HepG2 (cell line): Measurements from ENCODE around the gene MRPS5. TPM values are rescaled to one million over a fixed set of nuclear protein-coding genes. Genes with fewer than 3 reads are reported as not detected.

Experiments
- ATAC-seq: fragments of 200-7000 bp; cut with Tn5 transposase; 3 replicates; pipeline ENCODE4 v1.9.1; 2020; ENCODE audit warnings: mild to moderate bottlenecking, moderate library complexity
- BruUV-seq: library from RNA; stranded (reverse); fragments of 400-500 nt; replicated peaks from 2 replicates; lab custom pipeline; 2021; lab: Mats Ljungman, UMichigan
- CTCF ChIA-PET: fragments of 300-600 bp; formaldehyde crosslinking; extraction: SDS; loops from one replicate; lab custom pipeline; 2021; ENCODE audit warnings: low total read pairs, inconsistent platforms, low intra/inter-chr PET ratio; lab: Yijun Ruan, JAX
- POLR2A ChIA-PET: fragments of 350-600 bp; sonication (Branson Sonifier 250); formaldehyde crosslinking; loops from one replicate; lab custom pipeline; 2020; ENCODE audit warnings: antibody characterized with exemption, inconsistent platforms; lab: Yijun Ruan, JAX
- DNase-seq: peaks from one replicate; pipeline ENCODE4 v3.0.0-alpha.2; 2015; ENCODE audit warnings: low spot score
- FAIRE-seq: peaks from 3 replicates; lab custom pipeline; 2011; peaks lifted over from hg19 to GRCh38; lab: Jason Lieb, UNC
- H2AFZ ChIP-seq: one replicate; pipeline ENCODE4 v1.6.1; 2011; ENCODE audit warnings: low read length, inconsistent platforms
- H3K27ac ChIP-seq: fragments of 300-600 bp; 3 replicates; pipeline ENCODE4 v1.8.0; 2011; ENCODE audit warnings: mixed run types, mild to moderate bottlenecking, mixed read lengths, low read length, inconsistent platforms; ENCODE audit not compliant: insufficient read depth; ENCODE audit errors: extremely low read length
- H3K27me3 ChIP-seq, 2 experiments: fragments of 200-600 bp in 1 of 2; 2 replicates in 1 of 2; 3 replicates in 1 of 2; pipeline versions ENCODE4 v1.6.0 to v1.8.0; 2011; ENCODE audit warnings: low read length in 2 of 2, mild to moderate bottlenecking in 2 of 2, moderate library complexity in 2 of 2, inconsistent platforms in 1 of 2; ENCODE audit not compliant: insufficient read depth in 2 of 2, control insufficient read depth in 1 of 2
- H3K36me3 ChIP-seq, 2 experiments: fragments of 200-600 bp in 1 of 2; replicated peaks in 1 of 2; 2 replicates in 1 of 2; 3 replicates in 1 of 2; pipeline versions ENCODE4 v1.5.1 to v1.8.0; 2011; ENCODE audit warnings: low read length in 2 of 2, inconsistent platforms in 1 of 2; ENCODE audit not compliant: insufficient read depth in 2 of 2, control insufficient read depth in 1 of 2
- H3K4me1 ChIP-seq: 2 replicates; pipeline ENCODE4 v1.5.1; 2012; ENCODE audit warnings: low read length, inconsistent platforms; ENCODE audit not compliant: insufficient read depth
- H3K4me2 ChIP-seq: 2 replicates; pipeline ENCODE4 v1.6.0; 2011; ENCODE audit warnings: low read depth, low read length, inconsistent platforms
- H3K4me3 ChIP-seq, 3 experiments: fragments of 200-600 bp in 1 of 3; sonication (generic), shearing (Covaris generic) in 1 of 3; replicated peaks in 1 of 3; 2 replicates each; pipeline ENCODE4 v1.5.1; 2011 to 2016; ENCODE audit warnings: low read length in 3 of 3, inconsistent platforms in 2 of 3, low read depth in 2 of 3, mild to moderate bottlenecking in 2 of 3, control low read depth in 1 of 3, mixed read lengths in 1 of 3; ENCODE audit not compliant: insufficient read depth in 1 of 3
- H3K79me2 ChIP-seq: one replicate; pipeline ENCODE4 v1.6.1; 2011; ENCODE audit warnings: low read length, inconsistent platforms; ENCODE audit not compliant: insufficient read depth
- H3K9ac ChIP-seq: 2 replicates; pipeline ENCODE4 v1.6.0; 2011; ENCODE audit warnings: mild to moderate bottlenecking, low read depth, low read length, inconsistent platforms; ENCODE audit not compliant: insufficient read depth
- H3K9me3 ChIP-seq: 2 replicates; pipeline ENCODE4 v1.5.1; 2012; ENCODE audit warnings: mild to moderate bottlenecking, low read length
- H4K20me1 ChIP-seq: 2 replicates; pipeline ENCODE4 v1.6.0; 2011; ENCODE audit warnings: inconsistent platforms, mild to moderate bottlenecking, low read length, moderate library complexity; ENCODE audit not compliant: insufficient read depth
- ARHGAP35 ChIP-seq: sonication (generic); formaldehyde crosslinking; IDR thresholded peaks from 2 replicates; pipeline ENCODE4 v1.9.0; 2022; ENCODE audit warnings: mild to moderate bottlenecking, inconsistent platforms, moderate library complexity, missing genetic modification reagents, borderline replicate concordance
- ARID4A ChIP-seq: sonication (generic); formaldehyde crosslinking; IDR thresholded peaks from 2 replicates; pipeline ENCODE4 v1.5.0; 2020; ENCODE audit warnings: mild to moderate bottlenecking, missing genetic modification reagents, borderline replicate concordance
- FOSL1 ChIP-seq: sonication (generic); formaldehyde crosslinking; IDR thresholded peaks from 2 replicates; pipeline ENCODE4 v1.9.0; 2021; ENCODE audit warnings: missing genetic modification reagents, borderline replicate concordance
- HNF1A ChIP-seq, 2 experiments: sonication (generic) in 1 of 2; formaldehyde crosslinking in 1 of 2; IDR thresholded peaks; 2 replicates each; pipeline versions ENCODE4 v1.4.0 to v1.6.1; 2016 to 2020; ENCODE audit warnings: borderline replicate concordance in 1 of 2, low read depth in 1 of 2, mild to moderate bottlenecking in 1 of 2, missing genetic modification reagents in 1 of 2
- KDM5A ChIP-seq: fragments of 200-600 bp; sonication (generic); IDR thresholded peaks from 2 replicates; pipeline ENCODE4 v1.7.0; 2018; ENCODE audit warnings: antibody characterized with exemption, mild to moderate bottlenecking, low read length, borderline replicate concordance
- MLX ChIP-seq: IDR thresholded peaks from 2 replicates; pipeline ENCODE4 v1.6.1; 2016
- MTA3 ChIP-seq: sonication (generic); formaldehyde crosslinking; IDR thresholded peaks from 2 replicates; pipeline ENCODE4 v1.4.0; 2020; ENCODE audit warnings: missing genetic modification reagents
- PCBP2 ChIP-seq: fragments of 200-400 bp; formaldehyde crosslinking; optimal IDR thresholded peaks from 2 replicates; pipeline ENCODE3; 2018; ENCODE audit warnings: low read length, low read depth; ENCODE audit not compliant: poor library complexity, severe bottlenecking
- RBFOX2 ChIP-seq: fragments of 200-400 bp; formaldehyde crosslinking; IDR thresholded peaks from 2 replicates; pipeline ENCODE4 v1.6.1; 2017; ENCODE audit warnings: low read depth, mild to moderate bottlenecking, low read length
- SRSF9 ChIP-seq: fragments of 200-400 bp; formaldehyde crosslinking; IDR thresholded peaks from 2 replicates; pipeline ENCODE4 v1.6.1; 2018; ENCODE audit warnings: borderline replicate concordance, mild to moderate bottlenecking, low read depth, low read length; ENCODE audit not compliant: insufficient read depth, poor library complexity, severe bottlenecking
- TARDBP ChIP-seq: sonication (generic); formaldehyde crosslinking; IDR thresholded peaks from 2 replicates; pipeline ENCODE4 v1.8.0; 2022; ENCODE audit warnings: mild to moderate bottlenecking, missing genetic modification reagents
- ZNF232 ChIP-seq: sonication (generic); formaldehyde crosslinking; IDR thresholded peaks from 2 replicates; pipeline ENCODE4 v1.4.0; 2020; ENCODE audit warnings: missing genetic modification reagents, borderline replicate concordance
- ZNF549 ChIP-seq: sonication (generic); formaldehyde crosslinking; IDR thresholded peaks from 2 replicates; pipeline ENCODE4 v1.5.0; 2020; ENCODE audit warnings: missing genetic modification reagents
- WGBS: methylation state at CpG from one replicate; pipeline ENCODE4 v1.1.6; 2017; ENCODE audit warnings: low lambda C conversion rate; 5-methylcytosine and 5-hydroxymethylcytosine counted together
- in situ Hi-C: cut with HindIII; loops from 2 replicates; pipeline ENCODE4 v1.10.0; 2017; ENCODE audit warnings: low pct_unique_long_range_greater_than_20kb; ENCODE audit not compliant: extremely low pct_ligation_motif_present
- intact Hi-C: fragments of 100-400 bp; cut with micrococcal nuclease; formaldehyde crosslinking; loops from one replicate; pipeline ENCODE4 v1.10.0; 2022; ENCODE audit not compliant: unreplicated experiment
- polyA plus RNA-seq, 8 experiments: library from polyadenylated mRNA; depleted of rRNA in 3 of 8; stranded (reverse) in 7 of 8; unstranded in 1 of 8; fragments of >200 nt; fragmentation: Illumina TruSeq in 4 of 8; extraction: Trizol in 4 of 8; gene quantifications; 2 replicates each; pipeline versions ENCODE4 v1.2.1 to v1.2.3, GENCODE V29; 2011 to 2016; ENCODE audit warnings: low read depth in 4 of 8, missing spikeins in 1 of 8, mixed read lengths in 1 of 8; ENCODE audit not compliant: insufficient read depth in 1 of 8
- total RNA-seq, 5 experiments: library from RNA; depleted of rRNA; stranded (reverse); fragments of >200 nt; fragmentation: Illumina TruSeq; extraction: Trizol; gene quantifications; 2 replicates each; pipeline ENCODE4 v1.2.3, GENCODE V29; 2016; ENCODE audit warnings: low read depth in 1 of 5

MRPS5 gene
- total and polyA plus RNA-seq, 2 of the 13 experiments (the other 11 are each of a cell fraction or from before 2014, with no cell fraction given): 98.8 to 134 TPM

GRCh38 chr2:95049683-95049955 lies 72.0 kb downstream of the MRPS5 start (continued):
- TF ChIP-seq MLX (no peak), FOSL1 (no peak), TARDBP (no peak), MTA3 (CRISPR knock-in tag) (no peak), ZNF549 (CRISPR knock-in tag) (no peak)
- TF ChIP-seq, all 625 proteins: peak for 0

- Histone ChIP-seq H2AFZ (no peak overlapping the region), H3K4me2 (no peak overlapping the region), H3K4me1 (0 out of 2 replicates have a peak, but pooled peaks cover 7% of the 10 kb centered on the region), H3K36me3 (no peaks in the 10 kb centered on the region), H3K27ac (no peak overlapping the region), H3K9ac (no peak overlapping the region), H3K9me3 (no peaks in the 10 kb centered on the region), H3K4me3 (no peak overlapping the region), H3K79me2 (no peaks in the 10 kb centered on the region), H4K20me1 (no peaks in the 10 kb centered on the region), H3K27me3 (peaks cover 11 to 82% of the 10 kb centered on the region in 2 experiments)
- no peak for DNase-seq
- BruUV-seq: no TSS peak
- intact Hi-C loops (no loop called here), in situ Hi-C loops (no loop called here)
- CTCF ChIA-PET: no interaction called here
- no peak for FAIRE-seq
- no peak for ATAC-seq
- POLR2A ChIA-PET: no interaction called here
- 27% methylated on average over 15 of the region's 15 CpGs for WGBS
- TF ChIP-seq SRSF9 (no peak), ZNF232 (CRISPR knock-in tag) (no peak), ARHGAP35 (no peak), RBFOX2 (no peak), PCBP2 (no peak), KDM5A (no peak), ARID4A (CRISPR knock-in tag) (no peak), HNF1A (IDR thresholded peaks at IDR 0.05; ENCODE audit: low read depth) (no peak), HNF1A (CRISPR knock-in tag; IDR thresholded peaks at IDR 0.05; ENCODE audit: borderline replicate concordance) (no peak)
Measured at GRCh38 chr2:95048825-95049682, 72.6 kb downstream of the MRPS5 start.
